ENCODE measurements around the gene GGA1. TPM values are rescaled to one million over a fixed set of nuclear protein-coding genes. Genes with fewer than 3 reads are reported as not detected.

The GGA1 gene
- total RNA-seq, 2 experiments from 2014 or later, result 57.0 to 60.9 TPM

- H3K27me3 ChIP-seq (ENCODE audit: control insufficient read depth in 1 of 2, insufficient read depth in 2 of 2, low read length in 2 of 2), result peaks cover 22 to 30% of the 10 kb centered on the region in 2 experiments
Measured at GRCh38 chr22:37565830-37566229, 42.8 kb upstream of the GGA1 start.

GRCh38 chr22:37566329-37566837, 42.3 kb upstream of the GGA1 start:
- no peak overlapping the region for H3K27ac Mint-ChIP-seq
- intact Hi-C loops (cut with DNase I, micrococcal nuclease), result loop anchor here in 1 of 2 experiments (2.0 kb wide), 2 partner anchors 250 to 300 kb away; no protein-coding TSS in a partner anchor

More at GRCh38 chr22:37565830-37566229, 42.8 kb upstream of the GGA1 start:
- Mint-ChIP-seq H3K4me1 (ENCODE audit: low read depth) (peaks cover 36% of the 10 kb centered on the region), H3K27ac (no peak overlapping the region), H3K27me3 (peaks cover 37% of the 10 kb centered on the region), H3K9me3 (no peaks in the 10 kb centered on the region), H3K36me3 (ENCODE audit: low read depth) (no peaks in the 10 kb centered on the region), H3K4me3 (no peak overlapping the region)
- DNase-seq, result no peak
- Histone ChIP-seq H3K9me3 (ENCODE audit: control insufficient read depth in 1 of 2, insufficient read depth in 1 of 2, low read length in 2 of 2) (peaks cover 0 to 11% of the 10 kb centered on the region in 2 experiments), H3K4me1 (ENCODE audit: insufficient read depth, low read length) (peaks cover 41% of the 10 kb centered on the region), H3K36me3 (ENCODE audit: insufficient read depth, low read length) (no peaks in the 10 kb centered on the region), H3K27ac (ENCODE audit: low read depth in 1 of 2, low read length in 2 of 2) (no peak overlapping the region), H3K4me3 (ENCODE audit: low read length) (peak overlapping the region; percentile 22)
- POLR2A ChIA-PET, result interaction anchor here (0.6 to 3.5 kb wide), 9 partner anchors 24 to 369 kb away, joined by 3 to 29 read pairs (median 3); partner anchors contain the start of genes GGA1 and PDXP
- no peak for ATAC-seq (ENCODE audit: poor library complexity)
- CTCF ChIA-PET, result interaction anchor here (0.6 to 4.4 kb wide), 6 partner anchors 8 to 1541 kb away, joined by 4 to 119 read pairs (median 18); no protein-coding TSS in a partner anchor
- TF ChIP-seq CTCF (IDR thresholded peaks at IDR 0.05), result no peak
- intact Hi-C loops (cut with DNase I, micrococcal nuclease), result loop anchor here in 1 of 2 experiments (2.0 kb wide), 2 partner anchors 249 to 299 kb away; no protein-coding TSS in a partner anchor

More at GRCh38 chr22:37566329-37566837, 42.3 kb upstream of the GGA1 start:
- TF ChIP-seq CTCF (IDR thresholded peaks at IDR 0.05), result no peak
- Mint-ChIP-seq H3K36me3 (ENCODE audit: low read depth) (no peaks in the 10 kb centered on the region), H3K9me3 (no peaks in the 10 kb centered on the region), H3K4me1 (ENCODE audit: low read depth) (peaks cover 36% of the 10 kb centered on the region), H3K27me3 (peaks cover 34% of the 10 kb centered on the region), H3K4me3 (peak overlapping the region; percentile 15)
- ChIA-PET POLR2A (interaction anchor here (0.6 to 3.5 kb wide), 14 partner anchors 14 to 369 kb away, joined by 3 to 29 read pairs (median 5); partner anchors contain the start of genes GGA1, LGALS2, MFNG and PDXP), CTCF (interaction anchor here (0.6 to 4.4 kb wide), 10 partner anchors 9 to 1541 kb away, joined by 4 to 119 read pairs (median 8); no protein-coding TSS in a partner anchor)
- Histone ChIP-seq H3K36me3 (ENCODE audit: insufficient read depth, low read length) (no peaks in the 10 kb centered on the region), H3K4me3 (ENCODE audit: low read length) (peak overlapping the region; percentile 22), H3K27me3 (ENCODE audit: control insufficient read depth in 1 of 2, insufficient read depth in 2 of 2, low read length in 2 of 2) (peaks cover 17 to 25% of the 10 kb centered on the region in 2 experiments), H3K4me1 (ENCODE audit: insufficient read depth, low read length) (peaks cover 35% of the 10 kb centered on the region), H3K9me3 (ENCODE audit: control insufficient read depth in 1 of 2, insufficient read depth in 1 of 2, low read length in 2 of 2) (peaks cover 0 to 6% of the 10 kb centered on the region in 2 experiments), H3K27ac (ENCODE audit: low read depth in 1 of 2, low read length in 2 of 2) (no peak overlapping the region)
- DNase-seq, result peak; percentile 14 to 77 (median 40)
- peak; percentile 35 for ATAC-seq (ENCODE audit: poor library complexity)
